ENCODE results near the gene GDA. TPM values are rescaled to one million over a fixed set of nuclear protein-coding genes. Genes with fewer than 3 reads are reported as not detected.
A peak's percentile ranks its signal among the peaks of the same experiment; 100 is the strongest.

GDA gene
- total RNA-seq, 1 experiment from 2014 or later, result 24.3 TPM

DNA sequence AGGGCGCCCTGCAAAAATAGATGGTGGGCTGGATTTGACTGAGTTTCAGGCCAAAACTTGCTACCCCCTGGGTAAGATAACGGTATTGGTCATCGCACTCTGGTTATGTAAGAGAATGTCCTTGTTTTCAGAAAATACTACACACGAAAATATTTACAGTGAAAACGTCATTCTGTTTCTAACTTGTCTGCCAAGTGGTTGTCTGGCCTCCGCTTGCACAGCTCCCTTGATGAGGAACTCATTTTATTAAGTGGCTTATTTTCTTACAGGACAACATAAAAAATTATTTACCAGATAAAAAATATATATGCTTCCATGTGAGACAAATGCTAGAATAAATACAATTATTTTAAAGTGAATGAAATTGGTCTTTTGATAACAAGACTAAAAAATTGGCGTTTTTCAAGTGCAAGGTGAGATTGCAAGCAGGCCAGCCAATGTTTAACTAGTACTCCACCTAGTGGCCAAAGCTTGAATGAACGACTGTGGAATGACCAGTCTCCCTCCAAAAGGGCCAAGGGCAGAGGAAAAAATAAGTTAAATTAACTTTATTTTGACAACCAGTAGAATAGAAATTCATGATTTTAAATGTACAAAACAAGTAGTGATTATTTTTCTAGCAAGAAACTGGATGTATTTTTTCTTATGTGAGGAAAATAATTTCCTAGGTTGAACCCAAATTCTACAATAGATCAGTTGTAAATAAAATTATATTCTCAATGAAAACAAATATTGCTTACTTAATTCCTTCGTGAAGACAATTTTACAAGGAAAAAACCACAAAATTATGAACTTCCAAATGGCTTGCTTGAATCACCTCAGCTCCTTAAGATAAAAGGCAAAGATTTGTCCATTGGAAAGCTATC, 122.6 kb downstream of the GDA start:
- Mint-ChIP-seq H3K4me1 (ENCODE audit: low read depth, unreplicated experiment) (no peaks in the 10 kb centered on the region), H3K36me3 (ENCODE audit: insufficient read depth, unreplicated experiment) (no peaks in the 10 kb centered on the region)

DNA sequence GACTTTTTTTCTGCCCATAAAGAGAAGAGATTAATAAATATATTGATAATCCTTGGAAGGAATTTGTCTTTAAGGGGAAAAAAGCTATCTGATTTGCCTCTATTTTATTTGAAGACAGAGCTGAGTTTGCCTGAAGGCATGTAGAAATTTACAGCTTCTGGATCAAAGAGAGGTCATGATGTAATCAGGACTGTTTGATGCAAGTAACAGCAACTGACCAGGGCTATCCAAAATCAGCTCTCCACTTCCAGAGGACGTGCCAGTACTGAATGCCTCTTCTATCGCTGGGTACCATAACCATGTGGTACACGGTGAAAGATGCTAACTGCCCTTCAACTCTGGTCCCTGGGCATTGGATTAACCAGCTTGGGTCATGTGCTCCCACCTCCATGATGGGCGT, 125.2 kb downstream of the GDA start:
- intact Hi-C loops (cut with micrococcal nuclease; ENCODE audit: unreplicated experiment), result loop anchor here (5.0 kb wide), 1 partner anchor 122 kb away; no protein-coding TSS in a partner anchor
- DNase-seq, result no peak
- no peaks in the 10 kb centered on the region for H3K27me3 Mint-ChIP-seq (ENCODE audit: unreplicated experiment)
- H3K4me1 Mint-ChIP-seq (ENCODE audit: low read depth, unreplicated experiment), result peaks cover 8% of the 10 kb centered on the region
- no TSS peak for BruUV-seq (replicated peaks)
- no peaks in the 10 kb centered on the region for H3K9me3 Mint-ChIP-seq (ENCODE audit: low read depth, unreplicated experiment)
- TF ChIP-seq, protein P1, sequence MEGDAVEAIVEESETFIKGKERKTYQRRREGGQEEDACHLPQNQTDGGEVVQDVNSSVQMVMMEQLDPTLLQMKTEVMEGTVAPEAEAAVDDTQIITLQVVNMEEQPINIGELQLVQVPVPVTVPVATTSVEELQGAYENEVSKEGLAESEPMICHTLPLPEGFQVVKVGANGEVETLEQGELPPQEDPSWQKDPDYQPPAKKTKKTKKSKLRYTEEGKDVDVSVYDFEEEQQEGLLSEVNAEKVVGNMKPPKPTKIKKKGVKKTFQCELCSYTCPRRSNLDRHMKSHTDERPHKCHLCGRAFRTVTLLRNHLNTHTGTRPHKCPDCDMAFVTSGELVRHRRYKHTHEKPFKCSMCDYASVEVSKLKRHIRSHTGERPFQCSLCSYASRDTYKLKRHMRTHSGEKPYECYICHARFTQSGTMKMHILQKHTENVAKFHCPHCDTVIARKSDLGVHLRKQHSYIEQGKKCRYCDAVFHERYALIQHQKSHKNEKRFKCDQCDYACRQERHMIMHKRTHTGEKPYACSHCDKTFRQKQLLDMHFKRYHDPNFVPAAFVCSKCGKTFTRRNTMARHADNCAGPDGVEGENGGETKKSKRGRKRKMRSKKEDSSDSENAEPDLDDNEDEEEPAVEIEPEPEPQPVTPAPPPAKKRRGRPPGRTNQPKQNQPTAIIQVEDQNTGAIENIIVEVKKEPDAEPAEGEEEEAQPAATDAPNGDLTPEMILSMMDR (IDR thresholded peaks at IDR 0.05; ENCODE audit: unreplicated experiment), result no peak
- H3K4me3 Mint-ChIP-seq (ENCODE audit: low read depth, unreplicated experiment), result no peak overlapping the region
- H3K27ac Mint-ChIP-seq (ENCODE audit: unreplicated experiment), result no peak overlapping the region
- H3K36me3 Mint-ChIP-seq (ENCODE audit: insufficient read depth, unreplicated experiment), result no peaks in the 10 kb centered on the region
- CTCF ChIA-PET, result no interaction called here

More for the DNA sequence above, 122.6 kb downstream of the GDA start:
- intact Hi-C loops (cut with micrococcal nuclease; ENCODE audit: unreplicated experiment), result loop anchor here (1.0 to 5.0 kb wide), 3 partner anchors 69 to 233 kb away; no protein-coding TSS in a partner anchor
- H3K27ac Mint-ChIP-seq (ENCODE audit: unreplicated experiment), result no peak overlapping the region
- H3K4me3 Mint-ChIP-seq (ENCODE audit: low read depth, unreplicated experiment), result no peak overlapping the region
- TF ChIP-seq, protein P1 (IDR thresholded peaks at IDR 0.05; ENCODE audit: unreplicated experiment), result peak; percentile 41
- no peaks in the 10 kb centered on the region for H3K9me3 Mint-ChIP-seq (ENCODE audit: low read depth, unreplicated experiment)
- no peaks in the 10 kb centered on the region for H3K27me3 Mint-ChIP-seq (ENCODE audit: unreplicated experiment)
- BruUV-seq (replicated peaks), result no TSS peak
- CTCF ChIA-PET, result interaction anchor here (0.6 to 2.4 kb wide), 3 partner anchors 67 to 237 kb away, joined by 4 to 14 read pairs (median 12); no protein-coding TSS in a partner anchor
- DNase-seq, result peak; percentile 51

DNA sequence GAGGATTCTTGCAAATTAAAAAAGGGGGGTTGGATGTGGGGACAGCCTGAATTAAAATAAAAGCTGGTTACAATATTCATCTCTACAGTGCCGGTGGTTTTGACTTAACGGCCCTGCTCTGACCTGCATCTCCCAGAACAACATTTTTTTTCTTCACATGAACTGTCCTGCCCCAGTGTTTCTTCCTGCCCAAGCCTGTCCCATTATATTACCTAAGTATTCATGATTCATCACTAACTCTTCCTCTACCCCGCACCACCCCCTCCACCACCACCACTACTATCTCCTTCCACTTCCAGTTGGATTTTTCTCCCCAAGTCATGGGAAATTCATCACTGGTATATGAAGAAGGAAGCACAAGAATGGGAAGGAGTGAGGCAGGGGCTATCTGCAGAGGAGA, 125.7 kb downstream of the GDA start:
- H3K27ac Mint-ChIP-seq (ENCODE audit: unreplicated experiment), result no peak overlapping the region
- peaks cover 8% of the 10 kb centered on the region for H3K4me1 Mint-ChIP-seq (ENCODE audit: low read depth, unreplicated experiment)
- H3K4me3 Mint-ChIP-seq (ENCODE audit: low read depth, unreplicated experiment), result no peak overlapping the region
- H3K36me3 Mint-ChIP-seq (ENCODE audit: insufficient read depth, unreplicated experiment), result no peaks in the 10 kb centered on the region
- no peaks in the 10 kb centered on the region for H3K9me3 Mint-ChIP-seq (ENCODE audit: low read depth, unreplicated experiment)
- BruUV-seq (replicated peaks), result no TSS peak
- CTCF ChIA-PET, result no interaction called here
- no peak for DNase-seq
- intact Hi-C loops (cut with micrococcal nuclease; ENCODE audit: unreplicated experiment), result loop anchor here (5.0 kb wide), 1 partner anchor 123 kb away; no protein-coding TSS in a partner anchor
- H3K27me3 Mint-ChIP-seq (ENCODE audit: unreplicated experiment), result no peaks in the 10 kb centered on the region
- TF ChIP-seq, protein P1 (IDR thresholded peaks at IDR 0.05; ENCODE audit: unreplicated experiment), result no peak

DNA sequence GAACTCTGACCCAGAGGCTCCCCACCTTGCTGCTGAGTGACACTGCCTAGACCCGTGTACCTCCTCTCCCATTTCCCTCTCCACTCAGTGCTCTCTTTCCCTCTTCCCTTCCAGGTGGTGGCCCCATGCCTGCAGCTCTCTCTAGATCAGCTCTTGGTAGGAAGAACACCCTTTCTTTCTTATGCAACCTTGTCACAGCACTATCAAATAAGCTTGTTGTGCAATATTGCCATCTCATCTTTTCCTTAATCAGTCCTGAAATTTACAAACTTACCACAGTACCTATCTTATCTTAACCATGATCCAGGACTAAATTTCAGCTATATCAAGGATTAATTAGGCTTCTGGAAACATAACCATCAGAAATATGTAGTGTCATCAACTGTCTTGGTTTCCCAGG, 127.2 kb downstream of the GDA start:
- Mint-ChIP-seq H3K4me1 (ENCODE audit: low read depth, unreplicated experiment) (peaks cover 8% of the 10 kb centered on the region), H3K36me3 (ENCODE audit: insufficient read depth, unreplicated experiment) (no peaks in the 10 kb centered on the region), H3K9me3 (ENCODE audit: low read depth, unreplicated experiment) (no peaks in the 10 kb centered on the region), H3K4me3 (ENCODE audit: low read depth, unreplicated experiment) (no peak overlapping the region), H3K27ac (ENCODE audit: unreplicated experiment) (no peak overlapping the region), H3K27me3 (ENCODE audit: unreplicated experiment) (no peaks in the 10 kb centered on the region)
- CTCF ChIA-PET, result interaction anchor here (1.2 kb wide), 1 partner anchor 237 kb away, joined by 5 read pairs; no protein-coding TSS in a partner anchor
- TF ChIP-seq, protein P1 (IDR thresholded peaks at IDR 0.05; ENCODE audit: unreplicated experiment), result no peak
- no TSS peak for BruUV-seq (replicated peaks)
- intact Hi-C loops (cut with micrococcal nuclease; ENCODE audit: unreplicated experiment), result no loop called here
- no peak for DNase-seq

Measured in Calu3 (cell line).